ENCODE measurements around the gene FHIT. TPM values are rescaled to one million over a fixed set of nuclear protein-coding genes. Genes with fewer than 3 reads are reported as not detected.
"Not testable (repeated sequence)": the region's sequence is repeated elsewhere in the genome, so short reads cannot be mapped to it uniquely, and the experiment has no call there.

Gene FHIT
- polyA plus RNA-seq, 1 donor, result 35.8 TPM

GRCh38 chr3:61201071-61201470, 50.2 kb downstream of the FHIT start:
- no peaks in the 10 kb centered on the region for H3K27me3 ChIP-seq (ENCODE audit: control insufficient read depth, insufficient read depth, low read length)
- no peak overlapping the region for H3K4me3 ChIP-seq (ENCODE audit: low read length)
- H3K9me3 ChIP-seq (ENCODE audit: control insufficient read depth, low read depth, low read length), result peaks cover 3% of the 10 kb centered on the region
- no peak for DNase-seq
- no peaks in the 10 kb centered on the region for H3K4me1 ChIP-seq (ENCODE audit: control insufficient read depth, insufficient read depth, low read length)
- H3K36me3 ChIP-seq (ENCODE audit: control insufficient read depth, insufficient read depth, low read length), result no peaks in the 10 kb centered on the region
- 86% methylated on average over 1 of the region's 3 CpGs for WGBS (ENCODE audit: insufficient coverage, low lambda C conversion rate)
- no peak overlapping the region for H3K27ac ChIP-seq (ENCODE audit: low read length)

GRCh38 chr3:61200270-61200669, 51.0 kb downstream of the FHIT start:
- H3K9me3 ChIP-seq (ENCODE audit: control insufficient read depth, low read depth, low read length), result peaks cover 3% of the 10 kb centered on the region
- H3K27ac ChIP-seq (ENCODE audit: low read length), result no peak overlapping the region
- no peaks in the 10 kb centered on the region for H3K4me1 ChIP-seq (ENCODE audit: control insufficient read depth, insufficient read depth, low read length)
- DNase-seq, result no peak
- no peaks in the 10 kb centered on the region for H3K36me3 ChIP-seq (ENCODE audit: control insufficient read depth, insufficient read depth, low read length)
- no peaks in the 10 kb centered on the region for H3K27me3 ChIP-seq (ENCODE audit: control insufficient read depth, insufficient read depth, low read length)
- no peak overlapping the region for H3K4me3 ChIP-seq (ENCODE audit: low read length)

- Histone ChIP-seq H3K4me1 (ENCODE audit: control insufficient read depth, insufficient read depth, low read length) (no peaks in the 10 kb centered on the region), H3K36me3 (ENCODE audit: control insufficient read depth, insufficient read depth, low read length) (no peaks in the 10 kb centered on the region), H3K4me3 (ENCODE audit: low read length) (no peak overlapping the region), H3K27me3 (ENCODE audit: control insufficient read depth, insufficient read depth, low read length) (no peaks in the 10 kb centered on the region), H3K9me3 (ENCODE audit: control insufficient read depth, low read depth, low read length) (peaks cover 3% of the 10 kb centered on the region), H3K27ac (ENCODE audit: low read length) (no peak overlapping the region)
- DNase-seq, result no peak
- no CpG with 5 or more reads among the region's 2 CpGs for WGBS (ENCODE audit: insufficient coverage, low lambda C conversion rate)
These were observed 51.4 kb downstream of the FHIT start for GRCh38 chr3:61199843-61200242.

GRCh38 chr3:61194892-61195538, 56.2 kb downstream of the FHIT start:
- H3K4me1 ChIP-seq (ENCODE audit: control insufficient read depth, insufficient read depth, low read length), result peaks cover 5% of the 10 kb centered on the region
- no peak overlapping the region for H3K4me3 ChIP-seq (ENCODE audit: low read length)
- no peaks in the 10 kb centered on the region for H3K27me3 ChIP-seq (ENCODE audit: control insufficient read depth, insufficient read depth, low read length)
- no peaks in the 10 kb centered on the region for H3K9me3 ChIP-seq (ENCODE audit: control insufficient read depth, low read depth, low read length)
- H3K27ac ChIP-seq (ENCODE audit: low read length), result peak overlapping the region; percentile 4
- H3K36me3 ChIP-seq (ENCODE audit: control insufficient read depth, insufficient read depth, low read length), result no peaks in the 10 kb centered on the region
- no CpG with 5 or more reads among the region's 4 CpGs for WGBS (ENCODE audit: insufficient coverage, low lambda C conversion rate)
- DNase-seq, result peak; percentile 43 to 83

- Histone ChIP-seq H3K9me3 (ENCODE audit: control insufficient read depth, low read depth, low read length) (no peaks in the 10 kb centered on the region), H3K4me1 (ENCODE audit: control insufficient read depth, insufficient read depth, low read length) (peaks cover 5% of the 10 kb centered on the region), H3K4me3 (ENCODE audit: low read length) (no peak overlapping the region), H3K36me3 (ENCODE audit: control insufficient read depth, insufficient read depth, low read length) (no peaks in the 10 kb centered on the region), H3K27ac (ENCODE audit: low read length) (no peak overlapping the region), H3K27me3 (ENCODE audit: control insufficient read depth, insufficient read depth, low read length) (no peaks in the 10 kb centered on the region)
- no peak for DNase-seq
These were observed 59.0 kb downstream of the FHIT start for GRCh38 chr3:61192222-61192621.

- not testable (repeated sequence) for H3K27ac ChIP-seq (ENCODE audit: low read length); H3K9me3 ChIP-seq (ENCODE audit: control insufficient read depth, low read depth, low read length); DNase-seq; H3K4me1 ChIP-seq (ENCODE audit: control insufficient read depth, insufficient read depth, low read length); H3K36me3 ChIP-seq (ENCODE audit: control insufficient read depth, insufficient read depth, low read length); H3K4me3 ChIP-seq (ENCODE audit: low read length); H3K27me3 ChIP-seq (ENCODE audit: control insufficient read depth, insufficient read depth, low read length)
- no CpG with 5 or more reads among the region's 1 CpG for WGBS (ENCODE audit: insufficient coverage, low lambda C conversion rate)
These were observed 61.0 kb downstream of the FHIT start for GRCh38 chr3:61190205-61190604.

- Histone ChIP-seq H3K27me3 (ENCODE audit: control insufficient read depth, insufficient read depth, low read length) (no peaks in the 10 kb centered on the region), H3K36me3 (ENCODE audit: control insufficient read depth, insufficient read depth, low read length) (no peaks in the 10 kb centered on the region), H3K4me1 (ENCODE audit: control insufficient read depth, insufficient read depth, low read length) (peaks cover under 1% of the 10 kb centered on the region), H3K9me3 (ENCODE audit: control insufficient read depth, low read depth, low read length) (no peaks in the 10 kb centered on the region), H3K4me3 (ENCODE audit: low read length) (no peak overlapping the region), H3K27ac (ENCODE audit: low read length) (no peak overlapping the region)
- no peak for DNase-seq
- no CpG with 5 or more reads among the region's 3 CpGs for WGBS (ENCODE audit: insufficient coverage, low lambda C conversion rate)
These were observed 65.2 kb downstream of the FHIT start for GRCh38 chr3:61186030-61186429.

- Histone ChIP-seq H3K27ac (ENCODE audit: low read length) (no peak overlapping the region), H3K4me3 (ENCODE audit: low read length) (no peak overlapping the region), H3K36me3 (ENCODE audit: control insufficient read depth, insufficient read depth, low read length) (no peaks in the 10 kb centered on the region), H3K9me3 (ENCODE audit: control insufficient read depth, low read depth, low read length) (no peaks in the 10 kb centered on the region), H3K4me1 (ENCODE audit: control insufficient read depth, insufficient read depth, low read length) (no peaks in the 10 kb centered on the region), H3K27me3 (ENCODE audit: control insufficient read depth, insufficient read depth, low read length) (no peaks in the 10 kb centered on the region)
- 75% methylated on average over 1 of the region's 4 CpGs for WGBS (ENCODE audit: insufficient coverage, low lambda C conversion rate)
- no peak for DNase-seq
These were observed 66.3 kb downstream of the FHIT start for GRCh38 chr3:61184956-61185355.

GRCh38 chr3:61182662-61183061, 68.6 kb downstream of the FHIT start:
- no peaks in the 10 kb centered on the region for H3K4me1 ChIP-seq (ENCODE audit: control insufficient read depth, insufficient read depth, low read length)
- no peak overlapping the region for H3K27ac ChIP-seq (ENCODE audit: low read length)
- H3K36me3 ChIP-seq (ENCODE audit: control insufficient read depth, insufficient read depth, low read length), result no peaks in the 10 kb centered on the region
- H3K27me3 ChIP-seq (ENCODE audit: control insufficient read depth, insufficient read depth, low read length), result no peaks in the 10 kb centered on the region
- DNase-seq, result no peak
- H3K4me3 ChIP-seq (ENCODE audit: low read length), result no peak overlapping the region
- H3K9me3 ChIP-seq (ENCODE audit: control insufficient read depth, low read depth, low read length), result no peaks in the 10 kb centered on the region

GRCh38 chr3:61181874-61182273, 69.4 kb downstream of the FHIT start:
- Histone ChIP-seq H3K27ac (ENCODE audit: low read length) (no peak overlapping the region), H3K4me3 (ENCODE audit: low read length) (no peak overlapping the region), H3K4me1 (ENCODE audit: control insufficient read depth, insufficient read depth, low read length) (no peaks in the 10 kb centered on the region), H3K9me3 (ENCODE audit: control insufficient read depth, low read depth, low read length) (no peaks in the 10 kb centered on the region), H3K27me3 (ENCODE audit: control insufficient read depth, insufficient read depth, low read length) (no peaks in the 10 kb centered on the region), H3K36me3 (ENCODE audit: control insufficient read depth, insufficient read depth, low read length) (no peaks in the 10 kb centered on the region)
- WGBS (ENCODE audit: insufficient coverage, low lambda C conversion rate), result 20% methylated on average over 1 of the region's 2 CpGs
- DNase-seq, result peak in 1 of 2 donors; percentile 56

GRCh38 chr3:61180206-61180605, 71.0 kb downstream of the FHIT start:
- Histone ChIP-seq H3K27ac (ENCODE audit: low read length) (no peak overlapping the region), H3K4me3 (ENCODE audit: low read length) (no peak overlapping the region), H3K27me3 (ENCODE audit: control insufficient read depth, insufficient read depth, low read length) (no peaks in the 10 kb centered on the region), H3K36me3 (ENCODE audit: control insufficient read depth, insufficient read depth, low read length) (no peaks in the 10 kb centered on the region), H3K9me3 (ENCODE audit: control insufficient read depth, low read depth, low read length) (no peaks in the 10 kb centered on the region), H3K4me1 (ENCODE audit: control insufficient read depth, insufficient read depth, low read length) (no peaks in the 10 kb centered on the region)
- DNase-seq, result no peak
- WGBS (ENCODE audit: insufficient coverage, low lambda C conversion rate), result no CpG with 5 or more reads among the region's 2 CpGs

Data from large intestine (tissue), 3 donors.